HG03039 (cell line): ENCODE results near the gene EZH1.

ENCODE experiments used
- ATAC-seq: cut with Tn5 transposase; IDR thresholded peaks from one replicate; pipeline ENCODE4 v1.9.1; 2021; ENCODE audit warnings: mild to moderate bottlenecking, moderate library complexity; ENCODE audit not compliant: unreplicated experiment

Gene EZH1

GRCh38 chr17:42725143-42725542 lies 19.7 kb downstream of the EZH1 start:
- ATAC-seq: no peak

GRCh38 chr17:42723636-42724035 lies 21.2 kb downstream of the EZH1 start:
- ATAC-seq: no peak

GRCh38 chr17:42720996-42721583 lies 23.8 kb downstream of the EZH1 start:
- no peak for ATAC-seq

GRCh38 chr17:42709561-42709960 lies 35.3 kb downstream of the EZH1 start:
- ATAC-seq: no peak

GRCh38 chr17:42708588-42708987 lies 36.3 kb downstream of the EZH1 start:
- ATAC-seq: no peak

GRCh38 chr17:42706732-42707131 lies 38.1 kb downstream of the EZH1 start:
- no peak for ATAC-seq

GRCh38 chr17:42704837-42705494 lies 39.9 kb downstream of the EZH1 start:
- ATAC-seq: peak; percentile 69

GRCh38 chr17:42704490-42704836 lies 40.4 kb downstream of the EZH1 start:
- no peak for ATAC-seq

GRCh38 chr17:42702446-42702845 lies 42.4 kb downstream of the EZH1 start:
- no peak for ATAC-seq

- ATAC-seq: no peak
Observed at GRCh38 chr17:42700586-42701289, 44.1 kb downstream of the EZH1 start.

- no peak for ATAC-seq
Observed at GRCh38 chr17:42699415-42699740, 45.5 kb downstream of the EZH1 start.

GRCh38 chr17:42698736-42699414 lies 46.0 kb downstream of the EZH1 start:
- ATAC-seq: no peak

- no peak for ATAC-seq
Observed at GRCh38 chr17:42697108-42697811, 47.6 kb downstream of the EZH1 start.

- no peak for ATAC-seq
Observed at GRCh38 chr17:42695500-42695899, 49.3 kb downstream of the EZH1 start.

- ATAC-seq: no peak
Observed at GRCh38 chr17:42694524-42694923, 50.3 kb downstream of the EZH1 start.

GRCh38 chr17:42692489-42692888 lies 52.4 kb downstream of the EZH1 start:
- no peak for ATAC-seq

- no peak for ATAC-seq
Observed at GRCh38 chr17:42691021-42691545, 53.8 kb downstream of the EZH1 start.

- no peak for ATAC-seq
Observed at GRCh38 chr17:42690596-42690995, 54.2 kb downstream of the EZH1 start.

GRCh38 chr17:42687707-42688320 lies 57.0 kb downstream of the EZH1 start:
- no peak for ATAC-seq

- no peak for ATAC-seq
Observed at GRCh38 chr17:42686520-42687128, 58.2 kb downstream of the EZH1 start.
